Mucosa of stomach (tissue), 1 donor: ENCODE measurements around the gene RAB25.
A peak's percentile ranks its signal among the peaks of the same experiment; 100 is the strongest.
"Not testable (repeated sequence)": the region's sequence is repeated elsewhere in the genome, so short reads cannot be mapped to it uniquely, and the experiment has no call there.

ENCODE experiments used
- H3K27me3 ChIP-seq: one replicate; pipeline ENCODE4 v1.7.0; 2013; ENCODE audit warnings: mild to moderate bottlenecking, low read length; ENCODE audit not compliant: control insufficient read depth, insufficient read depth
- H3K36me3 ChIP-seq: one replicate; pipeline ENCODE4 v1.7.0; 2013; ENCODE audit warnings: low read length; ENCODE audit not compliant: control insufficient read depth, insufficient read depth
- H3K4me1 ChIP-seq: one replicate; pipeline ENCODE4 v1.7.0; 2013; ENCODE audit warnings: mild to moderate bottlenecking, low read length; ENCODE audit not compliant: control insufficient read depth, insufficient read depth
- H3K4me3 ChIP-seq: one replicate; pipeline ENCODE4 v1.7.0; 2013; ENCODE audit warnings: low read length
- H3K9ac ChIP-seq: one replicate; pipeline ENCODE4 v1.7.0; 2013; ENCODE audit warnings: mild to moderate bottlenecking, low read length, moderate library complexity
- H3K9me3 ChIP-seq: one replicate; pipeline ENCODE4 v1.7.0; 2013; ENCODE audit warnings: mild to moderate bottlenecking, low read length, moderate library complexity; ENCODE audit not compliant: control insufficient read depth
- donor health status: Pancreatic carcinoma.

The RAB25 gene

DNA sequence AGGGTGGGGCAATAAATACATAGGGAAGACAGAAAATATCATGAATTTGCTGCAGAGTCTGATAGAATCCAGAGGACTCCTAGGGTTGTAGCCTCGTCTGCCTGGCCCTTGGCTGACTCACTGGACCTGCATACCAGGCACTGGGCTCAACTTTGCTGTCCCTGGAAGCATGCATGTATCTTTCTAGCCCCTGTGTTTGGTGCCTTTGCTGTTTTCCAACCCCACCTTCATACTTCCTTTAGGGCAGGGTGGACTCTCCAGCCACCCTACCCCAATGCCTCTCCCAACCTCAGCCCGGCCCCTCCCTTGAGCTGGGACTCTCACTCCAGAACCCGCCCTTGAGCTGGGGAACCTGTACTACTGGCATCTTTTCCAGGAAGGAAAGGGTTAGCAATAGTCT is 1.2 kb downstream of the RAB25 start:
- Histone ChIP-seq H3K9ac (peak overlapping the region; percentile 84), H3K9me3 (no peaks in the 10 kb centered on the region), H3K27me3 (no peaks in the 10 kb centered on the region), H3K4me1 (peaks cover 11% of the 10 kb centered on the region), H3K36me3 (no peaks in the 10 kb centered on the region), H3K4me3 (peak overlapping the region; percentile 79)

DNA sequence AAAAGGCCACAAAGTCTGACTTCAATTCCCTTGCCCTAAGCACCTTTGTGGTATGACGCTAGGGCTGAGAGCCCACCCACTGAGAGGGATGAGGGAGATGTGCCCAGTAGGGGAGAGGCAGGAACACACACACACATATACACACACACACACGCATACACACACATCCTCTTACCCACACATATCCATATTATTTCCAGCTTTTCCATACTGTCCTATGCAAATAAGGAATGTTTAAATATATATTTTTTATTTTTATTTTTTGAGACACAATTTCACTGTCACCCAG is 3.0 kb downstream of the RAB25 start:
- peaks cover 11% of the 10 kb centered on the region for H3K4me1 ChIP-seq
- no peak overlapping the region for H3K4me3 ChIP-seq
- H3K9ac ChIP-seq, result no peak overlapping the region
- H3K9me3 ChIP-seq, result no peaks in the 10 kb centered on the region
- no peaks in the 10 kb centered on the region for H3K36me3 ChIP-seq
- H3K27me3 ChIP-seq, result no peaks in the 10 kb centered on the region

- no peaks in the 10 kb centered on the region for H3K36me3 ChIP-seq
- H3K4me1 ChIP-seq, result peaks cover 11% of the 10 kb centered on the region
- no peaks in the 10 kb centered on the region for H3K9me3 ChIP-seq
- no peak overlapping the region for H3K9ac ChIP-seq
- H3K4me3 ChIP-seq, result no peak overlapping the region
- H3K27me3 ChIP-seq, result no peaks in the 10 kb centered on the region
These were observed 3.7 kb downstream of the RAB25 start for GRCh38 chr1:156064615-156065014.

- Histone ChIP-seq H3K27me3 (no peaks in the 10 kb centered on the region), H3K9ac (no peak overlapping the region), H3K4me3 (no peak overlapping the region), H3K9me3 (no peaks in the 10 kb centered on the region), H3K4me1 (peaks cover 11% of the 10 kb centered on the region), H3K36me3 (no peaks in the 10 kb centered on the region)
These were observed 4.3 kb downstream of the RAB25 start for GRCh38 chr1:156065212-156065611.

DNA sequence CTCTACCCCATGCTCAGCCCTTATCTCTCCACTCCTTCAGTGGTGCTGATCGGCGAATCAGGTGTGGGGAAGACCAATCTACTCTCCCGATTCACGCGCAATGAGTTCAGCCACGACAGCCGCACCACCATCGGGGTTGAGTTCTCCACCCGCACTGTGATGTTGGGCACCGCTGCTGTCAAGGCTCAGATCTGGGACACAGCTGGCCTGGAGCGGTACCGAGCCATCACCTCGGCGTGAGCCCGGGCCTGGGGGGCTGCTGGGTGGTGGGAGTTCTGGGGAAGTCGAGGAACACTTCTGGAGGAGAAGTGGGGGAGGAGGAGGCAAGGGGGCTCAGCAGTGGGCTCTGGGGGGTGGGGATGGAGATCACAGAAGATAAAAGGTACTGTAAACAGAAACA is 4.9 kb downstream of the RAB25 start:
- no peaks in the 10 kb centered on the region for H3K27me3 ChIP-seq
- peaks cover 11% of the 10 kb centered on the region for H3K4me1 ChIP-seq
- H3K36me3 ChIP-seq, result no peaks in the 10 kb centered on the region
- H3K4me3 ChIP-seq, result no peak overlapping the region
- H3K9ac ChIP-seq, result no peak overlapping the region
- H3K9me3 ChIP-seq, result no peaks in the 10 kb centered on the region

GRCh38 chr1:156067262-156067661 is 6.3 kb downstream of the RAB25 start:
- no peak overlapping the region for H3K9ac ChIP-seq
- H3K36me3 ChIP-seq, result no peaks in the 10 kb centered on the region
- no peak overlapping the region for H3K4me3 ChIP-seq
- H3K4me1 ChIP-seq, result peaks cover 11% of the 10 kb centered on the region
- no peaks in the 10 kb centered on the region for H3K27me3 ChIP-seq
- H3K9me3 ChIP-seq, result no peaks in the 10 kb centered on the region

GRCh38 chr1:156069490-156070455 is 8.8 kb downstream of the RAB25 start:
- H3K9ac ChIP-seq, result no peak overlapping the region

DNA sequence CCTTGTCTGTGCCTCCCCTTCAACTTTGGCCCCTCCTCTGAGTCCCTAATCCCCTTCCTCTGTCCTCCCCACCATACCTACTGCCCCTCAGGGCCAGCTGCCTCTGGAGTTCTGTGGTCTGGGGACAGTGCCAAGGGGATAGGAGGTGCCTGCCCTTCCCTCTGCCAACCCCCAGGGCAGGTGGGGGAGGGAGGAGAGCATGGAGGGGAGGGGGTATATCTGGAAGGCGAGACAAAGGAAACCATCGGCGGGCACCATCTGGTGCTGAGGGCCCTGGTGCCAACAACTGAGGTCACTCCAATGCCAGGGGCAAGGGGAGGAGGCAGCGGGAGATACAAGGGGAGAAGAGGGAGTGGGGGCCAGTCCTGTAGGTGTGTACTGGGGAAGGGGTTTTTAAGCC is 9.6 kb downstream of the RAB25 start:
- Histone ChIP-seq H3K9me3 (no peaks in the 10 kb centered on the region), H3K4me1 (no peaks in the 10 kb centered on the region), H3K36me3 (no peaks in the 10 kb centered on the region), H3K9ac (no peak overlapping the region), H3K27me3 (no peaks in the 10 kb centered on the region), H3K4me3 (no peak overlapping the region)

More at GRCh38 chr1:156069490-156070455, 8.8 kb downstream of the RAB25 start:
- Histone ChIP-seq H3K9me3 (no peaks in the 10 kb centered on the region), H3K27me3 (no peaks in the 10 kb centered on the region), H3K4me3 (no peak overlapping the region), H3K36me3 (no peaks in the 10 kb centered on the region), H3K4me1 (no peaks in the 10 kb centered on the region)

DNA sequence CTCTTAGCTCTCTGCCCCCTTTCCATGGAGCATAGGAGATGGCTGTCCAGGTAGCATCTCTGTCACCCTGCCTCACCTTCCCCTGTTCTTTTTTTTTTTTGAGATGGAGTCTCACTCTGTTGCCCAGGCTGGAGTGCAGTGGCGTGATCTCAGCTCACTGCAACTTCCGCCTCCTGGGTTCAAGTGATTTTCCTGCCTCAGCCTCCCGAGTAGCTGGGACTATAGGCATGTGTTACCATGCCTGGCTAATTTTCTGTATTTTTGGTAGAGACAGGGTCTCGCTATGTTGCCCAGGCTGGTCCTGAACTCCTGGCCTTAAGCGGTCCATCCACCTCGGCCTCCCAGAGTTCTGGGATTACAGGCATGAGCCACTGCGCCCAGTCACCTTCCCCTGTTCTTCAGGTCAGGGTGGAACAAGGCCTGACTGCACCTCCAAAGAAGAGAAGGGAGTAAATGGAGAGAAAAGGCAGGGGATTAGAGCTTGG is 10.4 kb downstream of the RAB25 start:
- not testable (repeated sequence) for H3K4me1 ChIP-seq, H3K9me3 ChIP-seq, H3K9ac ChIP-seq, H3K36me3 ChIP-seq, H3K27me3 ChIP-seq, H3K4me3 ChIP-seq

DNA sequence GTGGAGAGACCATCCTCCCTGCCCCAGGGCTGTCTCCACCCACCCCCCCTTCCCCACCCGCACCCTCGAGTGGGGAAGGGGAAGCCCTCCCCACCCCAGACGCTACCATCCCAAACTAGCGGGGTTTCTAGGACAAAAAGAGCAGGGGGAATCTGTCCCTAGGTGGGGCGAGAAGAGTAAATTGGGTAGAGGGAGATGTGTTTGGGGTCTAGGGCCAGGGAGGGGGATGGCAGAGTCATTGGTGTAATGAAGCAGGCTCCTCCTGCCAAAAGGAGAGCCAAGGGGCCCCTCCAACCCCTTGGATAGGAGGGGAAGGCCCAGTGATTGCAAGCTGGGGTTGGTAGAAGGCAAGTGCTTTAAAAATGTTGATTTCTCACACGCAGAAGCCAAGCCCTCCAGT is 11.3 kb downstream of the RAB25 start:
- H3K9me3 ChIP-seq, result no peaks in the 10 kb centered on the region
- H3K4me3 ChIP-seq, result no peak overlapping the region
- no peak overlapping the region for H3K9ac ChIP-seq
- H3K4me1 ChIP-seq, result peaks cover 6% of the 10 kb centered on the region
- no peaks in the 10 kb centered on the region for H3K27me3 ChIP-seq
- no peaks in the 10 kb centered on the region for H3K36me3 ChIP-seq

DNA sequence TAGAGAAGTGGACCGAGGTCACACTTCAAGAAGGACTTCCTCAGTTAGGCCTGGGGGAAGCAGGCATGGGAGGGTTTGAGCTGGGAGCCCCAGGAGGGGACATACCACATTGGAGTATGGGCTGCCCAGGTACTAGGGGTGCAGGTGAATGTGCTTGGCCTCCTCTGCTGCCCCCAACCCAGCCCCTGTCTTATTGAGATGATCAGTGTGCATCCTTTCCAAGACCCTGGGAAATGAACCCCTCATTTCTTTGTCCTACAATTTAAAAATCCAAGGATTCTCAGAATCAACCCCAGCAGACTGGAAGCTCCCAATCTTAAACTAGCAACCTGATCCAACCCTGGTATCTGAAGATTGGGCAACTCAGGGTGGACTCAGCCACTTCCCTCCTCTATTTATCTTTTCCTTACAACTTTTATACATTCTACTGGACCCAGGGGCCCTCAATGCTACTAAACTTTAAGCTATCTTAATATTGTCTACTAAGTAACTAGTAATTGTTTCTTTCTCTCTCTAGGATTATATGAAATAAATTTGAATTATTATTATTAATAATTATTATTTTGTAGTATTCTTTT is 12.2 kb downstream of the RAB25 start:
- H3K36me3 ChIP-seq, result no peaks in the 10 kb centered on the region
- no peak overlapping the region for H3K4me3 ChIP-seq
- no peaks in the 10 kb centered on the region for H3K27me3 ChIP-seq
- H3K9ac ChIP-seq, result no peak overlapping the region
- peaks cover 6% of the 10 kb centered on the region for H3K4me1 ChIP-seq
- no peaks in the 10 kb centered on the region for H3K9me3 ChIP-seq

DNA sequence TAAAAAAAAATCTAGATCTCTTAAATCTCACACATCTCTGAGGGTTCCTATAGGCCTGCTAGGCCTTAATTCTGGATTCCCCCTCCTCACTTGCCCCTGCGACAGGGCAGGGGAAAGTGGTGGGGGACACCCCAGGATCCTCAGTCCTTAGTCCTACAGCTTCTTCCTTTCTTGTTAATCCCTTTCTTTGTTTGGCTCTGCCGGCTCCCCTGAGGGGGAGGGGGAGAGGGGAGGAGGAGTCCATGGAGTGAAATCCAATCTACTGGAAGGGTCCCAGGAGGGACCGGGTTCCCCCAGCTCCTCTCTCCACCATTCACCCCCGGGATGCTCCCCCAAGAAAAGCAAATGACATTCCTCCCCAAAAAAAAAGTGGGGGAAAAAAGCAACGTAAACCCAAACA is 12.8 kb downstream of the RAB25 start:
- Histone ChIP-seq H3K4me1 (peaks cover 10% of the 10 kb centered on the region), H3K36me3 (no peaks in the 10 kb centered on the region), H3K4me3 (no peak overlapping the region), H3K27me3 (no peaks in the 10 kb centered on the region), H3K9ac (no peak overlapping the region), H3K9me3 (no peaks in the 10 kb centered on the region)
